Stimulated activated CD4-positive, alpha-beta T cell treated with anti-CD3 and anti-CD28 coated beads, Interleukin-2, amount 100 ng/mL, for 24 hours (primary cell): ENCODE results near the gene SDF2L1.

Experiments
- DNase-seq, 2 donors: peaks; one replicate each; pipeline ENCODE4 v3.0.0-alpha.2; 2020

SDF2L1 gene

GRCh38 chr22:21622011-21622918 lies 19.8 kb upstream of the SDF2L1 start:
- DNase-seq, result no peak

- DNase-seq, result no peak
Observed at GRCh38 chr22:21622919-21623647, 19.0 kb upstream of the SDF2L1 start.

GRCh38 chr22:21623648-21623970 lies 18.5 kb upstream of the SDF2L1 start:
- no peak for DNase-seq

DNA sequence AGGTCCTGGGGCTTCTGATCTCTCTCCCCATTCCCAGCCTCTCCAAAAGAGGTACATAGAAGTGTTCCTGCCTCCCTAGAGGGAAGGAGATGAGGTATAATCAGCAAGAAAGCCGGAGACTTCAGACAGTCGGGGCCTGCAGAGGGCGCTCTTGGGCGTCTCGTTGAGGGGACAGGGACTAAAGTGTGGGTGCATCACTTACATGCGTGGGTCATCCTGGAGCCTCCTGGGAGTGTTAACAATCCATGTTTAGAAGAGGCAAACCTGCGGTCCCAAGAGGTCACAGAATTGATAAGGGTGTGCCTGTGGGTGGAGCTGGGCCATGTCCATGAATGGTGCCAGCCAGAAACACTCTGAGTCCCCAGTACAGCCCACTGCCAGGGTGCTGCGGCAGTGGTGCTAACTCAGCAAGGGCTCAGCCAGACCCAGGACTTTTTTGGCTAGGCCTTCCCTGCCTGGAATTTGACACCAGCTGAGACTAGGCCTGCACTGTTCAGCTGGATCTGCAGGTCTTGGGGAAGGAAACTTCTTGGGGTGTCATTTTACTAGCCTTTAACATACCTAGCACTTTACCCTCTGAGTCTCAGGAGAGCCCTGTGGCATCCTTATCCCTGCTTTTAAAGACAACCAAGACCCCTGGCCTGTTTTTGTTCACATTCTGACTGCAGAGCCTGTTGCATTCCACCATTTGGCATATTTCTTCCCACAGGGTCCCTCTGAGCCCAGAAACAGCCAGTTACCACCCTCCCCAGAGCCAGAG lies 17.8 kb upstream of the SDF2L1 start:
- peak; percentile 59 to 68 for DNase-seq

GRCh38 chr22:21624880-21625791 lies 17.0 kb upstream of the SDF2L1 start:
- DNase-seq, result no peak

GRCh38 chr22:21626073-21626734 lies 15.9 kb upstream of the SDF2L1 start:
- no peak for DNase-seq

- DNase-seq, result no peak
Observed at GRCh38 chr22:21626735-21627469, 15.2 kb upstream of the SDF2L1 start.

GRCh38 chr22:21628386-21629254 lies 13.5 kb upstream of the SDF2L1 start:
- no peak for DNase-seq

DNA sequence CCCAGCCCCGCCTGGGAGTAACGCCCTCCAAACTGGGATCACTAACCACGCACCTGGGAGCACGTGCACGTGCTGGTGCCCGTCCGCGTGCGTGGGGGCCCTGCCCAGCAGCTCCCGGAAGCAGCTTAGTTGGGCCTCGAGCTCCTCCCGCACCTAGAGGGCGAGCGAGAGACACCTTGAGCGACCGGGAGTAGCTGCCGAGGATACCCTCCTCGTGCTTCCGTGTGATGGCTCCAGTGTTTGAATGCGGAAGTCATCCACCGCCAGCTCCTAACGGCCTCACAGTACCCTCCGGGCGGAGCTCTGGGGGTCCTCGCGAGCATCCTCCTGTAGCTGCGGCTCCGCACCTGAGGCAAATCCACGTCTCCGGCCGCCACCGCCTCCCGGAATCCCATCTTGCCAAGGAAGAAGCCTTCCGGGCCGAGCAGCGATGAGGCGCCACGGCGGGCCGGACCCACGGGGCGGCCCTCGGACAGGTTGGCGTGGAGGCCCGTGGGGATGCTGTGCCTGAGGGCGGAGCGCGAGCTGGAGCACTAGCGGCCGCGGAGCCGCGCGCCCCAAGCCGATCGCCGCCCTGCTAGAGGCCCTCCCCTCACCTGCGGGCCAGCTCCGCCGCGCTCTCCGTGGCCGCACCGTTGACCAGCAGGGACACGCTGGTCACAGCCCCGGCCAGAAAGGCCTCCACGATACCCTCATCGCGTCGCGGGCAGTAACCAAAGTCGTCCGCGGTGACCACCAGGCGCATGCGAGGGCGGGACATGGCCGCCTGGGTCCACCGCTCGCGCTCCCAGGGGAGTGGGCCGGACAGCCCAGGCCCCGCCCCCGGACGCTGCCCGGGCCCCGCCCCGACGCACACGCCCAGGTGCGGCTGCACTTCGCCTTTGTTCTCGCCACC lies 12.6 kb upstream of the SDF2L1 start, which contains the start of gene YDJC:
YDJC (minus strand) TSS at position 768 of the 895 bp plus-strand sequence; CDS start at position 760, 8 bp downstream.
- DNase-seq, result peak; percentile 97 to 98

DNA sequence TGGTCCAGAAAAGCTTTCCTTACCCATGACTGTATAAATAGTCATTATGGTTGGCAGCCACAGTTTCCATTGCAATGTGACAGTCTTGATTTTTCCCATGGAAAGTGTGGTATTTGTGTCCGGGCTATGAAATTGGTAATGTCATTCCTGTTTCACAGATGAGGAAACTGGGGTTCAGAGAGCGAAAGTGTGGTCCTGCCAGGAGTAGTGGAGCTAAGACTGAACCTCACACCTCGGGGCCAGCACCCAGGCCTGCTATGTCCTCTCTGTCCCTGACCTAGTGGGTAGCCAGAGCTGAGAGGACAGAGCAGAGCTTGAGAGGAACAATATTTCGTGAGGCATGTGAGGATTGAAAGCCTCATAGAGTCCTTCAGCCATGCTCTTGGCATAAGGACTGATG lies 11.1 kb upstream of the SDF2L1 start:
- no peak for DNase-seq

GRCh38 chr22:21632237-21632895 lies 9.7 kb upstream of the SDF2L1 start, which contains the start of gene CCDC116:
TSS of gene CCDC116 (plus strand) at chr22:21632760. CDS start at chr22:21633182, 422 bp downstream.
- DNase-seq, result peak; percentile 58 to 70

GRCh38 chr22:21632931-21633330 lies 9.2 kb upstream of the SDF2L1 start:
- DNase-seq, result no peak

- DNase-seq, result no peak
Observed at GRCh38 chr22:21633481-21633880, 8.6 kb upstream of the SDF2L1 start.

DNA sequence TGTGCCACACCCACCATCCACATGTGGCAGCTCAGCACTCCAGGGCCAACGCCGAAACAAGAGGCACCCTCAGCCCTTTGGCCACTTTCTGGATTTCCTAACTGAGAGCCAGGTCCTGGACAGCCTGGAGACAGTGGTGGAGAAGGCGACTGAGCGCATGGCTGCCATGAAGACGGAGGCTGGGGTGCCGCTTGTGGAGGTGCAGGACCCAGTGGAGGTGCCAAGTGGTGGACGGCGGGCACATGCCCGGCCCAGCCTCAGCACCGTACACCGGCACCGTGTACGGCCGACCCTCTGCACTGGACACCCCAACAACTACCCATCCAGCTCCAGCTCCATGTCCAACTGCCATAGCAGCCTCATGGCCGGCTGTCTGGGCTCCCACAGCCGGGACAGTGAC lies 8.0 kb upstream of the SDF2L1 start:
- no peak for DNase-seq

DNA sequence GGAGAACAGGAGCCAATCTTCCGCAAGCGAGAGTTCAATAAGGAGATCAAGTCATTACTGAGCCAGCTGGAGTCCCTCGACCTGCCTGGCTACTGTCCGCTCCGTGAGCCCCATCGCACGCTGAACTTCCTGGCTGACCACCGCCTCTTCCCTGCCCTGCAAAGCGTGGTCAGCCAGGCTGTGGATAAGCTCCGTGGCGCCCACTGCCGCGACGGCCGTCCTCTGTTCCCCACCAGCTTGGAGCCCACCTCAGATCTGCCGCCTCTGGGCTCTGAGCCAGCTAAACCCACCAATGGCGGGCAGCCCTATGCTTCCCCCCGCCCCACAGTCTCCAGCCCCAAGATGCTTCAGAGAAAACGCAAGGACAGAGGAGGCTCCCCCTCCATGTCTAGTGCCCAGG lies 7.3 kb upstream of the SDF2L1 start:
- no peak for DNase-seq

- DNase-seq, result no peak
Observed at GRCh38 chr22:21635771-21636510, 6.2 kb upstream of the SDF2L1 start.

DNA sequence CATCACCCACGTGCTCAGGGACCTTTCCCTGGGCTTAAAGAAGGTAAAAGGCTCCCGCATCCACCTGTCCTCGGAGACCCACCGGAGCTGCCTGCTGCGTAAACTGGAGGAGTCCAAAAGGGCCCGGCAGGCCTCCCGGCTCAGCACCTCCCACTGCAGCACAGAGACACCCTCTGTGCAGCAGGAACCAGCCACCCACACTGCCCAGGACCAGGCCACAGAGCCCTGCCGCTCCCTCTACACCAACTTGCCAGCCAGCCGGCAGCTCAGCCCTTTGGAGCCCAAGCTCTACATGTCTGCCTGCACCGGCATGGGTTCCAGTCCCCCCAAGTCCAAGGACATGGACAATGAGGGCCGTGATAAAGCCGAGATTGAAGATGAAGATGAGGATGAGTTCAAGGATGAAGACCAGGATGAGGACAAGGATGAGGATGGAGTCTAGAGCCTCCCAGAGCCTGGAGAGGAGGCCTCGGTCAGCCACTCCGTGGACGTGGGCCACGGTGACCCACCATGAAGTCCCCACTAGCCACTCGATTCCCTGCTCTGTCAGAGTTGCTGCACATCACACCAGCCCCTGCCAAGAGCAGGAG lies 5.4 kb upstream of the SDF2L1 start:
- DNase-seq, result no peak
